Measurements from ENCODE around the gene IGFBP5.

Gene IGFBP5

GRCh38 chr2:216695401-216695821 is at the start of gene IGFBP5:
TSS of gene IGFBP5 (minus strand) at chr2:216695549. CDS start at chr2:216694775, 774 bp downstream.
- DNase-seq = no peak

- no peak for DNase-seq
Observed at GRCh38 chr2:216743781-216744180, 48.4 kb upstream of the IGFBP5 start.

- no peak for DNase-seq
Observed at GRCh38 chr2:216742411-216742810, 47.1 kb upstream of the IGFBP5 start.

- no peak for DNase-seq
Observed at GRCh38 chr2:216741223-216741593, 45.9 kb upstream of the IGFBP5 start.

GRCh38 chr2:216740557-216741222 is 45.3 kb upstream of the IGFBP5 start:
- no peak for DNase-seq

GRCh38 chr2:216739035-216739434 is 43.7 kb upstream of the IGFBP5 start:
- DNase-seq = no peak

- no peak for DNase-seq
Observed at GRCh38 chr2:216737676-216738075, 42.3 kb upstream of the IGFBP5 start.

GRCh38 chr2:216736326-216736725 is 41.0 kb upstream of the IGFBP5 start:
- DNase-seq = no peak

- no peak for DNase-seq
Observed at GRCh38 chr2:216735668-216736067, 40.3 kb upstream of the IGFBP5 start.

GRCh38 chr2:216735086-216735485 is 39.7 kb upstream of the IGFBP5 start:
- DNase-seq = no peak

GRCh38 chr2:216733046-216733445 is 37.7 kb upstream of the IGFBP5 start:
- no peak for DNase-seq

GRCh38 chr2:216732334-216732733 is 37.0 kb upstream of the IGFBP5 start:
- no peak for DNase-seq

- DNase-seq = no peak
Observed at GRCh38 chr2:216731465-216731864, 36.1 kb upstream of the IGFBP5 start.

GRCh38 chr2:216730871-216731270 is 35.5 kb upstream of the IGFBP5 start:
- no peak for DNase-seq

- DNase-seq = no peak
Observed at GRCh38 chr2:216727346-216728122, 32.2 kb upstream of the IGFBP5 start.

- no peak for DNase-seq
Observed at GRCh38 chr2:216724190-216724589, 28.8 kb upstream of the IGFBP5 start.

GRCh38 chr2:216721141-216721540 is 25.8 kb upstream of the IGFBP5 start:
- no peak for DNase-seq

GRCh38 chr2:216720722-216721121 is 25.4 kb upstream of the IGFBP5 start:
- no peak for DNase-seq

- no peak for DNase-seq
Observed at GRCh38 chr2:216717907-216718615, 22.7 kb upstream of the IGFBP5 start.

- no peak for DNase-seq
Observed at GRCh38 chr2:216717491-216717901, 22.1 kb upstream of the IGFBP5 start.

- DNase-seq = no peak
Observed at GRCh38 chr2:216716109-216716508, 20.8 kb upstream of the IGFBP5 start.

GRCh38 chr2:216715402-216715974 is 20.1 kb upstream of the IGFBP5 start:
- no peak for DNase-seq

GRCh38 chr2:216714376-216714775 is 19.0 kb upstream of the IGFBP5 start:
- DNase-seq = no peak

Measured in activated CD8-positive, alpha-beta memory T cell treated with anti-CD3 and anti-CD28 coated beads, Interleukin-2, amount 50 U/mL, for 48 hours (primary cell).